OCI-LY3 (cell line): Measurements from ENCODE around the gene POTEH.
"Not testable (repeated sequence)": the region's sequence is repeated elsewhere in the genome, so short reads cannot be mapped to it uniquely, and the experiment has no call there.

Experiments
- H2AFZ ChIP-seq: fragments of 200-600, 300-600 bp; shearing (Covaris generic); 2 replicates; pipeline ENCODE4 v1.6.0; 2014; ENCODE audit warnings: antibody characterized with exemption, low read depth, low read length
- H3K27ac ChIP-seq: fragments of 200-600, 300-600 bp; sonication (generic); 2 replicates; pipeline ENCODE4 v1.5.1; 2014; ENCODE audit warnings: mild to moderate bottlenecking, low read length, moderate library complexity, mixed read lengths
- H3K27me3 ChIP-seq: fragments of 200-600, 300-600 bp; sonication (generic); 2 replicates; pipeline ENCODE4 v1.6.1; 2014; ENCODE audit warnings: low read depth, low read length, mixed read lengths
- H3K36me3 ChIP-seq: fragments of 200-600, 300-600 bp; sonication (generic); replicated peaks from 2 replicates; pipeline ENCODE3; 2014; ENCODE audit warnings: low read depth, low read length, mixed read lengths
- H3K4me1 ChIP-seq: fragments of 300-600, 200-600 bp; sonication (generic); 2 replicates; pipeline ENCODE4 v1.6.1; 2014; ENCODE audit warnings: low read length, mixed read lengths
- H3K4me2 ChIP-seq: fragments of 200-600, 300-600 bp; sonication (generic); 2 replicates; pipeline ENCODE4 v1.6.1; 2014; ENCODE audit warnings: low read length, mixed read lengths
- H3K4me3 ChIP-seq: fragments of 300-600, 200-600 bp; sonication (generic); 2 replicates; pipeline ENCODE4 v1.5.1; 2014; ENCODE audit warnings: antibody characterized with exemption, mild to moderate bottlenecking, low read length, moderate library complexity
- H3K79me2 ChIP-seq: fragments of 300-600, 200-600 bp; shearing (Covaris generic); 2 replicates; pipeline ENCODE4 v1.6.1; 2014; ENCODE audit warnings: mild to moderate bottlenecking, low read length, mixed read lengths
- H3K9ac ChIP-seq: fragments of 300-600, 200-600 bp; shearing (Covaris generic); 2 replicates; pipeline ENCODE4 v1.6.0; 2014; ENCODE audit warnings: mild to moderate bottlenecking, low read length, moderate library complexity
- H3K9me3 ChIP-seq: fragments of 200-600, 300-600 bp; shearing (Covaris generic); 2 replicates; pipeline ENCODE4 v1.6.1; 2014; ENCODE audit warnings: low read length, mixed read lengths; ENCODE audit not compliant: insufficient read depth
- H4K20me1 ChIP-seq: fragments of 200-600, 300-600 bp; sonication (generic); 2 replicates; pipeline ENCODE4 v1.6.1; 2016; ENCODE audit warnings: low read length, mixed read lengths; ENCODE audit not compliant: insufficient read depth

Gene POTEH

GRCh38 chr22:15689749-15690125 is at the start of gene POTEH:
Gene POTEH, plus strand, starts transcription at chr22:15690026. Its CDS starts 52 bp downstream, at chr22:15690078.
- H3K9ac ChIP-seq, H3K4me3 ChIP-seq, H3K27ac ChIP-seq, H3K79me2 ChIP-seq, H2AFZ ChIP-seq, H3K36me3 ChIP-seq, H3K27me3 ChIP-seq, H4K20me1 ChIP-seq, H3K4me1 ChIP-seq, H3K4me2 ChIP-seq, H3K9me3 ChIP-seq: not testable (repeated sequence)

GRCh38 chr22:15642288-15642861 is 47.5 kb upstream of the POTEH start:
- H3K4me1 ChIP-seq, H3K36me3 ChIP-seq, H2AFZ ChIP-seq, H4K20me1 ChIP-seq, H3K9me3 ChIP-seq, H3K27me3 ChIP-seq, H3K79me2 ChIP-seq, H3K9ac ChIP-seq, H3K4me3 ChIP-seq, H3K27ac ChIP-seq, H3K4me2 ChIP-seq: not testable (repeated sequence)

GRCh38 chr22:15651954-15652353 is 37.9 kb upstream of the POTEH start:
- not testable (repeated sequence) for H3K36me3 ChIP-seq, H3K27ac ChIP-seq, H3K9me3 ChIP-seq, H3K9ac ChIP-seq, H3K4me1 ChIP-seq, H3K4me2 ChIP-seq, H3K79me2 ChIP-seq, H3K27me3 ChIP-seq, H3K4me3 ChIP-seq, H2AFZ ChIP-seq, H4K20me1 ChIP-seq

- not testable (repeated sequence) for H2AFZ ChIP-seq, H3K27ac ChIP-seq, H3K4me1 ChIP-seq, H3K27me3 ChIP-seq, H3K79me2 ChIP-seq, H3K9me3 ChIP-seq, H3K9ac ChIP-seq, H3K36me3 ChIP-seq, H3K4me2 ChIP-seq, H3K4me3 ChIP-seq, H4K20me1 ChIP-seq
These were observed 37.1 kb upstream of the POTEH start for GRCh38 chr22:15652738-15653137.

- not testable (repeated sequence) for H3K27me3 ChIP-seq, H3K4me1 ChIP-seq, H3K9ac ChIP-seq, H3K9me3 ChIP-seq, H3K79me2 ChIP-seq, H2AFZ ChIP-seq, H3K27ac ChIP-seq, H3K4me3 ChIP-seq, H4K20me1 ChIP-seq, H3K4me2 ChIP-seq, H3K36me3 ChIP-seq
These were observed 36.6 kb upstream of the POTEH start for GRCh38 chr22:15653241-15653640.

GRCh38 chr22:15661102-15661501 is 28.7 kb upstream of the POTEH start:
- H3K9ac ChIP-seq, H3K36me3 ChIP-seq, H3K79me2 ChIP-seq, H3K4me1 ChIP-seq, H4K20me1 ChIP-seq, H3K27ac ChIP-seq, H3K4me2 ChIP-seq, H3K9me3 ChIP-seq, H3K4me3 ChIP-seq, H2AFZ ChIP-seq, H3K27me3 ChIP-seq: not testable (repeated sequence)

GRCh38 chr22:15664682-15665081 is 25.1 kb upstream of the POTEH start:
- not testable (repeated sequence) for H3K9ac ChIP-seq

GRCh38 chr22:15665478-15665877 is 24.3 kb upstream of the POTEH start:
- H3K4me1 ChIP-seq, H4K20me1 ChIP-seq, H3K9me3 ChIP-seq, H3K27me3 ChIP-seq, H2AFZ ChIP-seq, H3K4me3 ChIP-seq, H3K27ac ChIP-seq, H3K79me2 ChIP-seq, H3K36me3 ChIP-seq, H3K9ac ChIP-seq, H3K4me2 ChIP-seq: not testable (repeated sequence)

More at GRCh38 chr22:15664682-15665081, 25.1 kb upstream of the POTEH start:
- not testable (repeated sequence) for H3K27ac ChIP-seq, H3K79me2 ChIP-seq, H2AFZ ChIP-seq, H3K36me3 ChIP-seq, H4K20me1 ChIP-seq, H3K4me1 ChIP-seq, H3K4me2 ChIP-seq, H3K4me3 ChIP-seq, H3K9me3 ChIP-seq, H3K27me3 ChIP-seq

- H3K27ac ChIP-seq, H3K4me1 ChIP-seq, H3K36me3 ChIP-seq, H3K9ac ChIP-seq, H3K4me2 ChIP-seq, H3K79me2 ChIP-seq, H3K4me3 ChIP-seq, H3K9me3 ChIP-seq, H4K20me1 ChIP-seq, H2AFZ ChIP-seq, H3K27me3 ChIP-seq: not testable (repeated sequence)
These were observed 20.4 kb upstream of the POTEH start for GRCh38 chr22:15669430-15669829.

GRCh38 chr22:15679702-15680101 is 10.1 kb upstream of the POTEH start:
- H3K9ac ChIP-seq, H3K4me1 ChIP-seq, H3K9me3 ChIP-seq, H3K79me2 ChIP-seq, H4K20me1 ChIP-seq, H3K36me3 ChIP-seq, H3K27ac ChIP-seq, H3K27me3 ChIP-seq, H3K4me3 ChIP-seq, H2AFZ ChIP-seq, H3K4me2 ChIP-seq: not testable (repeated sequence)
